Natural killer cell (primary cell): Measurements from ENCODE around the gene NLRP11. TPM values are rescaled to one million over a fixed set of nuclear protein-coding genes. Genes with fewer than 3 reads are reported as not detected.

Experiments
- ATAC-seq, 3 donors: fragments of 150-1000 bp in 2 of 3; fragments of 200-7000 bp in 1 of 3; cut with Tn5 transposase; 1 replicate in 1 of 3; 2 replicates in 2 of 3; pipeline ENCODE4 v1.10.0; 2021; ENCODE audit warnings: mild to moderate bottlenecking in 2 of 3, moderate library complexity in 2 of 3
- DNase-seq, 2 donors: peaks; one replicate each; pipeline versions ENCODE4 v3.0.0 to v3.0.0-alpha.2; 2013 to 2021; ENCODE audit warnings: mixed read lengths in 1 of 2
- H3K27ac ChIP-seq: one replicate; pipeline ENCODE4 v1.5.1; 2013; ENCODE audit warnings: mild to moderate bottlenecking, low read length
- H3K27me3 ChIP-seq: one replicate; pipeline ENCODE4 v1.6.1; 2013; ENCODE audit warnings: low read length; ENCODE audit not compliant: control insufficient read depth, insufficient read depth
- H3K36me3 ChIP-seq: one replicate; pipeline ENCODE4 v1.6.1; 2013; ENCODE audit warnings: low read length; ENCODE audit not compliant: control insufficient read depth, insufficient read depth
- H3K4me1 ChIP-seq: one replicate; pipeline ENCODE4 v1.6.1; 2013; ENCODE audit warnings: low read length; ENCODE audit not compliant: control insufficient read depth, insufficient read depth
- H3K4me3 ChIP-seq: one replicate; pipeline ENCODE4 v1.5.1; 2013; ENCODE audit warnings: low read length
- H3K9me3 ChIP-seq: one replicate; pipeline ENCODE4 v1.6.1; 2013; ENCODE audit warnings: low read length; ENCODE audit not compliant: control insufficient read depth, insufficient read depth
- H3K27ac Mint-ChIP-seq, 2 donors: one replicate each; pipeline ENCODE4 v1.8.0; 2022; ENCODE audit warnings: mild to moderate bottlenecking in 2 of 2, mixed read lengths in 2 of 2, moderate library complexity in 1 of 2
- H3K27me3 Mint-ChIP-seq, 2 donors: one replicate each; pipeline ENCODE4 v1.8.0; 2022; ENCODE audit warnings: low read depth in 2 of 2, mixed read lengths in 2 of 2
- H3K36me3 Mint-ChIP-seq: one replicate; pipeline ENCODE4 v1.8.0; 2022; ENCODE audit warnings: mixed read lengths
- H3K4me1 Mint-ChIP-seq, 2 donors: one replicate each; pipeline ENCODE4 v1.8.0; 2022; ENCODE audit warnings: mixed read lengths in 2 of 2
- H3K4me3 Mint-ChIP-seq: one replicate; pipeline ENCODE4 v1.8.0; 2022; ENCODE audit warnings: mild to moderate bottlenecking, moderate library complexity, mixed read lengths
- H3K9me3 Mint-ChIP-seq, 2 donors: one replicate each; pipeline ENCODE4 v1.8.0; 2022; ENCODE audit warnings: mixed read lengths in 2 of 2
- CTCF ChIP-seq: fragments of 200-600 bp; IDR thresholded peaks from one replicate; pipeline ENCODE4 v1.8.0; 2022; ENCODE audit warnings: antibody characterized with exemption
- WGBS: methylation state at CpG from one replicate; pipeline ENCODE4 v1.1.7; 2013; ENCODE audit warnings: missing lambda C conversion rate; ENCODE audit not compliant: insufficient coverage; 5-methylcytosine and 5-hydroxymethylcytosine counted together
- intact Hi-C: fragments of 100-400 bp; cut with micrococcal nuclease; formaldehyde crosslinking; loops from one replicate; pipeline ENCODE4 v1.14.2; 2022
- total RNA-seq, 4 donors: library from RNA; stranded (reverse); fragments of 120-200 nt in 1 of 4; gene quantifications; one replicate each; pipeline versions ENCODE4 v1.2.3 to v1.2.4, GENCODE V29; 2013 to 2022

The NLRP11 gene
- total RNA-seq, result not detected
- total RNA-seq (2013), result 0.07 TPM

- Histone ChIP-seq H3K9me3 (peaks cover 4% of the 10 kb centered on the region), H3K4me1 (no peaks in the 10 kb centered on the region), H3K36me3 (no peaks in the 10 kb centered on the region), H3K27ac (no peak within 1 kb of the TSS), H3K4me3 (no peak within 1 kb of the TSS), H3K27me3 (no peaks in the 10 kb centered on the region)
- H3K4me1 Mint-ChIP-seq, result no peaks in the 10 kb centered on the region
- no peak within 1 kb of the TSS for H3K4me3 Mint-ChIP-seq
- DNase-seq, result no peak
- H3K27ac Mint-ChIP-seq, result no peak within 1 kb of the TSS
- no peaks in the 10 kb centered on the region for H3K27me3 Mint-ChIP-seq
- intact Hi-C loops, result no loop called here
- no peak for ATAC-seq
- TF ChIP-seq CTCF, result no peak
- WGBS, result 87% methylated on average over 10 of the region's 10 CpGs
- H3K36me3 Mint-ChIP-seq, result no peaks in the 10 kb centered on the region
- peaks cover 0 to 2% of the 10 kb centered on the region in 2 donors for H3K9me3 Mint-ChIP-seq
Measured at GRCh38 chr19:55831846-55832245, at the start of gene NLRP11. NLRP11 (minus strand) TSS chr19:55831999; CDS start chr19:55818174, 13,825 bp downstream.

GRCh38 chr19:55877211-55877610 lies 45.4 kb upstream of the NLRP11 start:
- Mint-ChIP-seq H3K27me3 (peaks cover 0 to 2% of the 10 kb centered on the region in 2 donors), H3K4me3 (no peak overlapping the region), H3K9me3 (peaks cover 6 to 15% of the 10 kb centered on the region in 2 donors), H3K4me1 (no peaks in the 10 kb centered on the region), H3K27ac (no peak overlapping the region), H3K36me3 (peaks cover 12% of the 10 kb centered on the region)
- H3K27ac ChIP-seq, result no peak overlapping the region
- intact Hi-C loops, result no loop called here
- TF ChIP-seq CTCF, result no peak
- H3K9me3 ChIP-seq, result no peaks in the 10 kb centered on the region
- DNase-seq, result no peak
- H3K27me3 ChIP-seq, result no peaks in the 10 kb centered on the region
- 50% methylated on average over 3 of the region's 3 CpGs for whole genome bisulfite sequencing
- no peaks in the 10 kb centered on the region for H3K36me3 ChIP-seq
- no peak overlapping the region for H3K4me3 ChIP-seq
- ATAC-seq, result no peak
- H3K4me1 ChIP-seq, result no peaks in the 10 kb centered on the region

- H3K4me3 Mint-ChIP-seq, result no peak overlapping the region
- no peaks in the 10 kb centered on the region for H3K27me3 Mint-ChIP-seq
- Histone ChIP-seq H3K9me3 (peaks cover 10% of the 10 kb centered on the region), H3K27me3 (no peaks in the 10 kb centered on the region), H3K4me3 (no peak overlapping the region), H3K36me3 (no peaks in the 10 kb centered on the region), H3K27ac (no peak overlapping the region), H3K4me1 (no peaks in the 10 kb centered on the region)
- no peak for TF ChIP-seq CTCF
- intact Hi-C loops, result no loop called here
- H3K27ac Mint-ChIP-seq, result no peak overlapping the region
- DNase-seq, result no peak
- ATAC-seq, result no peak
- no peaks in the 10 kb centered on the region for H3K4me1 Mint-ChIP-seq
- peaks cover 3 to 7% of the 10 kb centered on the region in 2 donors for H3K9me3 Mint-ChIP-seq
- no peaks in the 10 kb centered on the region for H3K36me3 Mint-ChIP-seq
- WGBS, result 87% methylated on average over 11 of the region's 11 CpGs
Measured at GRCh38 chr19:55870736-55871135, 38.9 kb upstream of the NLRP11 start.

GRCh38 chr19:55867101-55867500 lies 35.3 kb upstream of the NLRP11 start:
- no peak overlapping the region for H3K4me3 Mint-ChIP-seq
- Histone ChIP-seq H3K4me1 (no peaks in the 10 kb centered on the region), H3K9me3 (peaks cover 10% of the 10 kb centered on the region), H3K27ac (no peak overlapping the region), H3K4me3 (no peak overlapping the region), H3K36me3 (no peaks in the 10 kb centered on the region), H3K27me3 (no peaks in the 10 kb centered on the region)
- intact Hi-C loops, result no loop called here
- no peaks in the 10 kb centered on the region for H3K27me3 Mint-ChIP-seq
- H3K36me3 Mint-ChIP-seq, result no peaks in the 10 kb centered on the region
- no peak for DNase-seq
- H3K27ac Mint-ChIP-seq, result no peak overlapping the region
- peaks cover 4 to 8% of the 10 kb centered on the region in 2 donors for H3K9me3 Mint-ChIP-seq
- no peak for ATAC-seq
- no peaks in the 10 kb centered on the region for H3K4me1 Mint-ChIP-seq
- no peak for TF ChIP-seq CTCF
- whole genome bisulfite sequencing, result 91% methylated on average over 7 of the region's 7 CpGs
